A673 (cell line): ENCODE measurements around the gene PRR12. TPM values are rescaled to one million over a fixed set of nuclear protein-coding genes. Genes with fewer than 3 reads are reported as not detected.
A peak's percentile ranks its signal among the peaks of the same experiment; 100 is the strongest.

Source experiments
- BruUV-seq: library from RNA; stranded (reverse); fragments of 400-500 nt; replicated peaks from 2 replicates; lab custom pipeline; 2021; lab: Mats Ljungman, UMichigan
- CTCF ChIA-PET: fragments of 300-600 bp; sonication (Branson Sonifier 250); formaldehyde crosslinking; loops from one replicate; lab custom pipeline; 2022; ENCODE audit warnings: antibody characterized with exemption; lab: Charles Lee
- POLR2A ChIA-PET: fragments of 300-600 bp; sonication (Branson Sonifier 250); formaldehyde crosslinking; loops from one replicate; lab custom pipeline; 2022; ENCODE audit warnings: antibody characterized with exemption; ENCODE audit not compliant: low non-redundant PET; lab: Charles Lee
- DNase-seq: peaks from one replicate; pipeline ENCODE4 v3.0.0-alpha.2; 2015; ENCODE audit warnings: low spot score
- H3K27ac ChIP-seq: fragments of 200-600 bp; sonication (generic); 2 replicates; pipeline ENCODE4 v1.5.1; 2016; ENCODE audit warnings: mixed run types, low read depth, mild to moderate bottlenecking, mixed read lengths, antibody characterized with exemption, low read length; ENCODE audit not compliant: poor library complexity, severe bottlenecking
- H3K27me3 ChIP-seq: fragments of 200-600 bp; sonication (generic); replicated peaks from 2 replicates; pipeline ENCODE4 v1.6.1; 2017; ENCODE audit warnings: mixed run types, low read depth, mild to moderate bottlenecking, mixed read lengths, antibody characterized with exemption, low read length; ENCODE audit not compliant: insufficient read depth, poor library complexity
- H3K36me3 ChIP-seq: fragments of 200-600 bp; sonication (generic); 2 replicates; pipeline ENCODE4 v1.6.1; 2016; ENCODE audit warnings: mixed run types, mild to moderate bottlenecking, mixed read lengths, antibody characterized with exemption, low read length; ENCODE audit not compliant: insufficient read depth, poor library complexity, severe bottlenecking
- H3K4me1 ChIP-seq: fragments of 200-600 bp; sonication (generic); 2 replicates; pipeline ENCODE4 v1.6.1; 2017; ENCODE audit warnings: mixed run types, mild to moderate bottlenecking, mixed read lengths, antibody characterized with exemption, low read length; ENCODE audit not compliant: insufficient read depth, poor library complexity, severe bottlenecking
- H3K4me3 ChIP-seq: fragments of 200-600 bp; sonication (generic); 2 replicates; pipeline ENCODE4 v1.5.1; 2016; ENCODE audit warnings: low read depth, mixed run types, mild to moderate bottlenecking, mixed read lengths, low read length; ENCODE audit not compliant: poor library complexity, severe bottlenecking
- H3K9me3 ChIP-seq: fragments of 200-600 bp; sonication (generic); 2 replicates; pipeline ENCODE4 v1.6.1; 2016; ENCODE audit warnings: mixed run types, low read depth, mild to moderate bottlenecking, mixed read lengths, antibody characterized with exemption, low read length; ENCODE audit not compliant: poor library complexity, severe bottlenecking
- CTCF ChIP-seq: fragments of 300-800, 200-600 bp; sonication (generic); conservative IDR thresholded peaks from 2 replicates; pipeline ENCODE4 v1.5.1; 2017; ENCODE audit warnings: low read depth, mild to moderate bottlenecking, antibody characterized with exemption, low read length, moderate library complexity, mixed read lengths
- EZH2 ChIP-seq: fragments of 200-600 bp; sonication (generic); IDR thresholded peaks from 2 replicates; pipeline ENCODE4 v1.6.1; 2017; ENCODE audit warnings: borderline replicate concordance, low read depth, mild to moderate bottlenecking, mixed read lengths, antibody characterized with exemption, low read length; ENCODE audit not compliant: poor library complexity, severe bottlenecking
- intact Hi-C: fragments of 100-400 bp; cut with micrococcal nuclease; formaldehyde crosslinking; loops from one replicate; pipeline ENCODE4 v1.10.0; 2022; ENCODE audit not compliant: unreplicated experiment
- total RNA-seq: library from RNA; stranded (reverse); gene quantifications from 2 replicates; pipeline ENCODE4 v1.2.3, GENCODE V29; 2021

The PRR12 gene
- total RNA-seq, 1 experiment from 2014 or later = 54.0 TPM

- intact Hi-C loops = no loop called here
- H3K4me3 ChIP-seq = no peak overlapping the region
- CTCF ChIA-PET = no interaction called here
- H3K36me3 ChIP-seq = no peaks in the 10 kb centered on the region
- H3K9me3 ChIP-seq = no peaks in the 10 kb centered on the region
- H3K27me3 ChIP-seq = no peaks in the 10 kb centered on the region
- POLR2A ChIA-PET = no interaction called here
- no peak for TF ChIP-seq EZH2
- no peak overlapping the region for H3K27ac ChIP-seq
- no TSS peak for BruUV-seq
- no peak for DNase-seq
- H3K4me1 ChIP-seq = peaks cover under 1% of the 10 kb centered on the region
These were observed 2.4 kb upstream of the PRR12 start for GRCh38 chr19:49588365-49589122.

GRCh38 chr19:49589502-49589905 lies 1.5 kb upstream of the PRR12 start:
- DNase-seq = no peak
- Histone ChIP-seq H3K4me1 (peaks cover 7% of the 10 kb centered on the region), H3K9me3 (no peaks in the 10 kb centered on the region), H3K4me3 (no peak overlapping the region), H3K36me3 (peaks cover 8% of the 10 kb centered on the region), H3K27me3 (no peaks in the 10 kb centered on the region), H3K27ac (no peak overlapping the region)
- CTCF ChIA-PET = interaction anchor here (1.3 kb wide), 1 partner anchor 20 kb away, joined by 6 read pairs; no protein-coding TSS in a partner anchor
- TF ChIP-seq EZH2 (no peak), CTCF (no peak)
- POLR2A ChIA-PET = interaction anchor here (0.6 kb wide), 1 partner anchor 462 kb away, joined by 11 read pairs; no protein-coding TSS in a partner anchor
- BruUV-seq = no TSS peak
- intact Hi-C loops = no loop called here

GRCh38 chr19:49590071-49590970 lies 661 bp upstream of the PRR12 start:
- POLR2A ChIA-PET = interaction anchor here (0.6 to 1.0 kb wide), 4 partner anchors 10 to 463 kb away, joined by 3 to 11 read pairs (median 10); partner anchors contain the start of genes NOSIP and TEAD2
- BruUV-seq = TSS peak; percentile 60

More at GRCh38 chr19:49590071-49590970, 661 bp upstream of the PRR12 start:
- Histone ChIP-seq H3K36me3 (peaks cover 16% of the 10 kb centered on the region), H3K27ac (peak overlapping the region; percentile 97), H3K4me1 (peaks cover 7% of the 10 kb centered on the region), H3K27me3 (no peaks in the 10 kb centered on the region), H3K4me3 (peak overlapping the region; percentile 80), H3K9me3 (no peaks in the 10 kb centered on the region)
- CTCF ChIA-PET = interaction anchor here (0.6 to 1.3 kb wide), 2 partner anchors 20 to 21 kb away, joined by 6 to 12 read pairs; no protein-coding TSS in a partner anchor
- intact Hi-C loops = loop anchor here (5.0 kb wide), 2 partner anchors 87 to 222 kb away; partner anchors contain the start of genes FUZ and PRMT1
- TF ChIP-seq EZH2 (no peak), CTCF (no peak)
- DNase-seq = peak; percentile 99
